Activated CD4-positive, alpha-beta T cell treated with anti-CD3 and anti-CD28 coated beads for 1 hour (primary cell): ENCODE data around the gene GRIK1.

Experiments used
- DNase-seq: peaks from one replicate; pipeline ENCODE4 v3.0.0-alpha.2; 2020

The GRIK1 gene

DNA sequence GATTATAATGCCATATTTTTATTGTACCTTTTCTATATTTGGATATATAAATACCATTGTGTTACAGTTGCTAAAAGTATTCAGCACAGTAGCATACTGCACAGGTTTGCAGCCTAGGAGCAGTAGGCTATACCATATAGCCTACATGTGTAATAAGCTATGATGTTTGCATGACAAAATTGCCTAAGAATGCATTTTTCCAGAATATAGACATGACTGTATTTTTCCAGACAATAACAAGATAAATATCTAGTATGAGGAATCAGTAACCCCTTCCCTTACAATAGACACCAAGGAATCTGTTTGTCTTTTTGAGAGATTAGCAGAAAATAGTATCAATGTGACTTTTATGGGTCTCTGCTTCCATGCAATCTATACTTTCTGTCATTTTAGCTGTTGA is 228.6 kb downstream of the GRIK1 start:
- no peak for DNase-seq

- no peak for DNase-seq
Observed at GRCh38 chr21:29710498-29710897, 229.3 kb downstream of the GRIK1 start.

DNA sequence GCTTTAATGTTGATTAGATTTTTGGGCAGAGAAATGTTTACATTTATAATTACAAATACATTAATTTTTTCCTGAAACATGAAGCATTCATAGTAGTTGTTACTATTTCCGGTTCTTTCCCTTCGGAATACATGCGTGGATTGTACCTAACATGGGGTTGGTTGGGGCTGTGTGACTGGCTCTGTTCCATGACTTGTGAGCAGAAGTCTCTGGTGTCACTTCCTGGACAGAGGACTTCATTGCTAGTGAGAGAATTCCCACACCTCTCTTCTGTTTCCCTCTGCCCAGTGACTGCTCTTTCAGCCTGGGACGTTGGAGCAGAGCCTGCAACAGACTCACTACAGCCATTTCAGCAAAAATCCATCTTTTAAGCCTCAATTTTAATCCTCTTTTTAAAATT is 231.4 kb downstream of the GRIK1 start:
- DNase-seq, result no peak

- no peak for DNase-seq
Observed at GRCh38 chr21:29704719-29705118, 235.1 kb downstream of the GRIK1 start.

GRCh38 chr21:29701676-29702075 is 238.1 kb downstream of the GRIK1 start:
- no peak for DNase-seq

GRCh38 chr21:29697555-29698193 is 242.1 kb downstream of the GRIK1 start:
- no peak for DNase-seq

GRCh38 chr21:29696937-29697336 is 242.9 kb downstream of the GRIK1 start:
- DNase-seq, result no peak

- no peak for DNase-seq
Observed at GRCh38 chr21:29691616-29692491, 247.9 kb downstream of the GRIK1 start.

- no peak for DNase-seq
Observed at GRCh38 chr21:29689753-29690152, 250.0 kb downstream of the GRIK1 start.

GRCh38 chr21:29684106-29684505 is 255.7 kb downstream of the GRIK1 start:
- DNase-seq, result no peak

GRCh38 chr21:29682800-29683199 is 257.0 kb downstream of the GRIK1 start:
- DNase-seq, result no peak

DNA sequence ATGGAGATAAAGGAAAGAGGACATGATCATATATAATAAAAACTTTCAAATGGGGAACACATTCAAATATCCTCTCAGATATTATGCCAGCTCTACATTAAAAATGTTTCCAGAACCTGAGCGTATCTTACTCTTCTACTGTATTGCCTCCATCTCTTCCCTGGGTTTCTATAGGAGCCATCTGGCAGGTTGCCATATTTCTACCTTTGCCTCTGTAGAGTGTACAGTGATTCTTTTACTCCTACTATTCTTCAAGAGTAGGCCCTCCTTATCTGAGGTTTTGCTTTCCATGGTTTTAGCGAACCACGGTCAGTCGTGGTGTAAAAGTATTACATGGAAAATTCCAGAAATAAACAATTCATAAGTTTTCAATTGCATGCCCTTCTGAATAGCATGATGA is 259.5 kb downstream of the GRIK1 start:
- no peak for DNase-seq

DNA sequence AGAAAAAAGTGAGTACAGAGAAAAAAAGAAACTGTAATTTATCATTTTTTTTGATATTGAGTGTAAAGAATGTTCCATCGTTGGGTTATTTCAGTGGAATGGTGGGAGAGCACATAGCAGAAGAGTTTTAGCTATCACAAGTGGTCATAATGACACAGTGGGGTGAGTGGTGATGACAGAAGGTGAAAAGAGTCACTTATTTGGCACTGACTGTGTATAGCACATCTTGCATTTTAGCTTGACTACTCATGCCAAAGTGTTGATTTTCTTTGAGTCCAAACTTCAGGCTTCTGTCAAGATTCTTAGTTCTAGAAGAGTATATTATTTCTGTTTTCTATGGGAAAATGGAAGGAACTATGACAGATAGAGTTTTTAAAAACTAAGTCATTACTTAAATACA is 261.2 kb downstream of the GRIK1 start:
- no peak for DNase-seq

DNA sequence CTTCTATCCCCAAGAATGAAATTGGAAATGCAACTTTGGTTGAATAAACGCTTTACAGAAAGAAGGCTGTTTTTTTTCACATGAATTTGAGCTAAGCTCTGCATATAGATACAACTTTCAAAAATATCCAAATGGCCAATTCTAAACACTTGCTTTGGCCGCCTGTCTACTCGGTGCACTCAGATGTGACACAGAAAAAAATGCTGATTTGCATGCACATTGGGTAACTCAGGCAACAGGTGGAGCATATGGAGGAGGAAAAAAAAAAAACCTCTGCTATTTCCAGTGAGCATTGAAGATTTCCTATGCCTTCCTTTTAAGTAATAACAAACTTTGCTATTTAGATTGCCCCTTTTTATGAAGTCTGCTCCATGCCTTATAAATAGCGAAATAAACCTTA is 262.5 kb downstream of the GRIK1 start:
- no peak for DNase-seq

GRCh38 chr21:29676395-29676794 is 263.4 kb downstream of the GRIK1 start:
- no peak for DNase-seq

- DNase-seq, result no peak
Observed at GRCh38 chr21:29675451-29675850, 264.3 kb downstream of the GRIK1 start.

DNA sequence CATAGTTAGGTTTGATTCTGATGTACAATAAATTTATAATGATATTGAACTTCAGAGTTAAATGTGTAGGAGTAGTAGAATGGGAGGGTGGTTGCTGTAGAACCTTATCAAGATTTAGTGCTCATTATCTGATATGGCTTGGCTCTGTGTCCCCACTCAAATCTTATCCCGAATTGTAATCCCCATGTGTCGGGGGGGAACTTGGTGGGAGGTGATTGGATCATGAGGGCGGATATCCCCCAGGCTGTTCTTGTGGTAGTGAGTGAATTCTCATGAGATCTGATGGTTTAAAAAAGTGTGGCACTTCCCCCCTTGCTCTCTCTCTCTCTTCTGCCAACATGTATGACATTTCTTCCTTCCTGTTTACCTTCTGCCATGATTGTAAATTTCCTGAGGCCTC is 265.5 kb downstream of the GRIK1 start:
- DNase-seq, result no peak

DNA sequence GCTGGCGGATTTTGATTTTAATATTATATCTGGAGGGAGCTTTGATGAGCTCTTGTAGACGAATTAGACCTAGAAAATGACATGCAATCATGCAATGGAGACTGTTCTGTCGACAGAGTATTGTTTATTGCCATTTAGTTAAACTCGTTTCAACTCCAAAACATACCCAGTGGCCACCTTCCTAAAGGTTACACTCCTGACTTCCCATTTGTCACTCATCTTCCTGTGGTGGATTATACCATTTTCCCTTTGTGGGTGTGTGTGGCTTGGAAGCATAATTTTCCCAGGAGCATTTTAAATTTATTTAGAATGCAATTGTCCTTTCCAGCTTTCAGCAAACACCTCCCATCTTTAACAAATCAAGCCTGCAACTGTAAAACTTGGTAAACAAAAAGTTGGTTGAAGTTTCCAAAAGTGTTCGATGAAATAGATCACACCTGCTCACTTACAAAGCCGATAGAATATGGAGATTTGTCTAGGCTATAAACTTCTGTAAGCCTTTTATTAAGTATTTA is 266.6 kb downstream of the GRIK1 start:
- no peak for DNase-seq

- no peak for DNase-seq
Observed at GRCh38 chr21:29671728-29672127, 268.1 kb downstream of the GRIK1 start.

- DNase-seq, result no peak
Observed at GRCh38 chr21:29670228-29670627, 269.6 kb downstream of the GRIK1 start.

- DNase-seq, result no peak
Observed at GRCh38 chr21:29669416-29669815, 270.4 kb downstream of the GRIK1 start.

GRCh38 chr21:29667651-29668050 is 272.1 kb downstream of the GRIK1 start:
- DNase-seq, result no peak

GRCh38 chr21:29664615-29665014 is 275.2 kb downstream of the GRIK1 start:
- DNase-seq, result no peak
